K562 (cell line): ENCODE data around the gene C10orf71. TPM values are rescaled to one million over a fixed set of nuclear protein-coding genes. Genes with fewer than 3 reads are reported as not detected.

Source experiments
- ATAC-seq: fragments of 200-7000 bp; cut with Tn5 transposase; 3 replicates; pipeline ENCODE4 v1.9.1; 2020; ENCODE audit warnings: moderate library complexity
- BruUV-seq: library from RNA; stranded (reverse); fragments of 400-500 nt; replicated peaks from 2 replicates; lab custom pipeline; 2021; lab: Mats Ljungman, UMichigan
- CTCF ChIA-PET: fragments of 300-600 bp; formaldehyde crosslinking; extraction: SDS; loops from one replicate; lab custom pipeline; 2021; ENCODE audit warnings: low intra/inter-chr PET ratio; lab: Yijun Ruan, JAX
- POLR2A ChIA-PET: fragments of 300-600, 350-650 bp; sonication (Branson Sonifier 250); formaldehyde crosslinking; extraction: SDS; loops from one replicate; lab custom pipeline; 2021; ENCODE audit warnings: antibody characterized with exemption, inconsistent platforms; lab: Yijun Ruan, JAX
- DNase-seq, 4 experiments: peaks; one replicate each; pipeline versions ENCODE4 v3.0.0 to v3.0.0-alpha.2; 2011 to 2018; ENCODE audit warnings: low spot score in 3 of 4, mixed read lengths in 3 of 4; ENCODE audit errors: extremely low read depth in 1 of 4
- FAIRE-seq: peaks from 2 replicates; lab custom pipeline; 2011; peaks lifted over from hg19 to GRCh38; lab: Jason Lieb, UNC
- H2AFZ ChIP-seq: 2 replicates; pipeline ENCODE4 v1.6.0; 2011; ENCODE audit warnings: low read depth, low read length, control low read depth, inconsistent platforms
- H3K27ac ChIP-seq: fragments of 200-600 bp; 3 replicates; pipeline ENCODE4 v1.8.0; 2011; ENCODE audit warnings: low read depth, mild to moderate bottlenecking, control low read depth, inconsistent platforms, low read length, moderate library complexity, mixed read lengths; ENCODE audit errors: extremely low read depth
- H3K27me3 ChIP-seq, 2 experiments: fragments of 300-600 bp in 1 of 2; 2 replicates in 1 of 2; 3 replicates in 1 of 2; pipeline versions ENCODE4 v1.6.0 to v1.8.0; 2011; ENCODE audit warnings: inconsistent platforms in 2 of 2, low read length in 2 of 2, mild to moderate bottlenecking in 1 of 2, mixed read lengths in 1 of 2, moderate library complexity in 1 of 2; ENCODE audit not compliant: control insufficient read depth in 2 of 2, insufficient read depth in 2 of 2
- H3K36me3 ChIP-seq: fragments of 300-600 bp; 3 replicates; pipeline ENCODE4 v1.8.0; 2011; ENCODE audit warnings: mild to moderate bottlenecking, low read length, inconsistent platforms; ENCODE audit not compliant: control insufficient read depth, insufficient read depth
- H3K4me1 ChIP-seq, 2 experiments: fragments of 200-600 bp in 1 of 2; replicated peaks in 1 of 2; 2 replicates in 1 of 2; 3 replicates in 1 of 2; pipeline versions ENCODE4 v1.5.1 to v1.8.0; 2011; ENCODE audit warnings: inconsistent platforms in 2 of 2, low read length in 2 of 2, mild to moderate bottlenecking in 1 of 2, mixed read lengths in 1 of 2, moderate library complexity in 1 of 2; ENCODE audit not compliant: control insufficient read depth in 2 of 2, insufficient read depth in 2 of 2
- H3K4me2 ChIP-seq: 2 replicates; pipeline ENCODE4 v1.6.1; 2011; ENCODE audit warnings: low read length, control low read depth, inconsistent platforms, mixed read lengths; ENCODE audit not compliant: insufficient read depth
- H3K4me3 ChIP-seq: fragments of 200-600 bp; sonication (generic), shearing (Covaris generic); 2 replicates; pipeline ENCODE4 v1.5.1; 2016; ENCODE audit warnings: control low read depth, inconsistent platforms
- H3K79me2 ChIP-seq: fragments of 200-600 bp; 3 replicates; pipeline ENCODE4 v1.8.0; 2011; ENCODE audit warnings: low read length, inconsistent platforms; ENCODE audit not compliant: control insufficient read depth, insufficient read depth
- H3K9ac ChIP-seq, 2 experiments: 2 replicates each; pipeline versions ENCODE4 v1.6.0 to v1.6.1; 2011; ENCODE audit warnings: low read depth in 2 of 2, low read length in 2 of 2, control low read depth in 1 of 2, inconsistent platforms in 1 of 2, mild to moderate bottlenecking in 1 of 2, mixed read lengths in 1 of 2; ENCODE audit not compliant: insufficient read depth in 1 of 2
- H3K9me1 ChIP-seq: one replicate; pipeline ENCODE4 v1.6.0; 2011; ENCODE audit warnings: inconsistent platforms, mild to moderate bottlenecking, low read length, moderate library complexity; ENCODE audit not compliant: control insufficient read depth, insufficient read depth
- H3K9me3 ChIP-seq: replicated peaks from 2 replicates; pipeline ENCODE4 v1.5.1; 2011; ENCODE audit warnings: low read depth, low read length, inconsistent platforms; ENCODE audit not compliant: control insufficient read depth, insufficient read depth
- H4K20me1 ChIP-seq: replicated peaks from 2 replicates; pipeline ENCODE4 v1.6.1; 2011; ENCODE audit warnings: low read length, inconsistent platforms, mixed read lengths; ENCODE audit not compliant: control insufficient read depth, insufficient read depth
- CHCHD3 ChIP-seq: fragments of 250-450 bp; sonication (Bioruptor Pico); IDR thresholded peaks from 2 replicates; pipeline ENCODE4 v2.1.2; 2022; ENCODE audit warnings: mild to moderate bottlenecking
- FOXK1 ChIP-seq: sonication (generic); formaldehyde crosslinking; IDR thresholded peaks from 2 replicates; pipeline ENCODE4 v1.8.0; 2022; ENCODE audit warnings: missing genetic modification reagents, mild to moderate bottlenecking, borderline replicate concordance
- KLF6 ChIP-seq: fragments of 250-450 bp; sonication (Bioruptor Pico); IDR thresholded peaks from 2 replicates; pipeline ENCODE4 v1.4.0; 2020; ENCODE audit warnings: mild to moderate bottlenecking, moderate library complexity, borderline replicate concordance
- MEIS2 ChIP-seq: fragments of 450-650 bp; IDR thresholded peaks from 2 replicates; pipeline ENCODE4 v1.6.1; 2014; ENCODE audit warnings: mild to moderate bottlenecking; ENCODE audit not compliant: partially characterized antibody
- SIRT6 ChIP-seq: IDR thresholded peaks from one replicate; pipeline ENCODE4 v1.6.1; 2012; ENCODE audit warnings: low read depth, mild to moderate bottlenecking, control low read depth, inconsistent platforms, low read length, moderate library complexity
- SMAD3 ChIP-seq: fragments of 450-650 bp; formaldehyde crosslinking; conservative IDR thresholded peaks from 2 replicates; pipeline ENCODE4 v1.4.0; 2020; ENCODE audit warnings: mild to moderate bottlenecking
- SMARCA4 ChIP-seq: fragments of 450-650 bp; IDR thresholded peaks from 2 replicates; pipeline ENCODE4 v1.6.1; 2016
- THRAP3 ChIP-seq: fragments of 450-650 bp; IDR thresholded peaks from 2 replicates; pipeline ENCODE4 v1.6.1; 2016; ENCODE audit warnings: mild to moderate bottlenecking, inconsistent platforms, borderline replicate concordance
- ZNF124 ChIP-seq: sonication (generic); formaldehyde crosslinking; IDR thresholded peaks from 2 replicates; pipeline ENCODE4 v1.8.1; 2022; ENCODE audit warnings: missing genetic modification reagents
- WGBS: fragments of 100-300 bp; shearing (Covaris generic); methylation state at CpG from one replicate; pipeline ENCODE4 v1.1.6; 2016; ENCODE audit warnings: low coverage, mixed read lengths; ENCODE audit not compliant: insufficient coverage; ENCODE audit errors: missing lambda C conversion rate; 5-methylcytosine and 5-hydroxymethylcytosine counted together
- in situ Hi-C: fragments of 300-500 bp; cut with MboI; formaldehyde crosslinking; loops from 4 replicates; pipeline ENCODE4 v1.15.0; 2018; ENCODE audit warnings: inconsistent platforms, mixed read lengths
- intact Hi-C: fragments of 100-400 bp; cut with micrococcal nuclease; formaldehyde crosslinking; loops from 2 replicates; pipeline ENCODE4 v1.14.2; 2022
- polyA plus RNA-seq, 8 experiments: library from polyadenylated mRNA; depleted of rRNA in 4 of 8; stranded (reverse) in 5 of 8; unstranded in 3 of 8; fragments of >200 nt; fragmentation: Nextera tagmentation in 2 of 8; fragmentation: Illumina TruSeq in 1 of 8; extraction: Ambion mirVana in 2 of 8; extraction: Trizol in 1 of 8; gene quantifications; 2 replicates each; pipeline versions ENCODE4 v1.2.1 to v1.2.3, GENCODE V29; 2011 to 2014; ENCODE audit warnings: inconsistent platforms in 1 of 8, missing spikeins in 1 of 8
- total RNA-seq, 7 experiments: library from RNA; depleted of rRNA in 6 of 7; stranded (reverse); fragments of >200 nt in 6 of 7; fragmentation: Illumina TruSeq in 2 of 7; extraction: Trizol in 2 of 7; gene quantifications; 2 replicates each; pipeline versions ENCODE4 v1.2.1 to v1.2.3, GENCODE V29; 2011 to 2021; ENCODE audit warnings: low replicate concordance in 1 of 7

C10orf71 gene
- total and polyA plus RNA-seq, 9 of the 15 experiments (the other 6 are each of a cell fraction or from before 2014, with no cell fraction given) = 0.06 to 4.5 (median 1.3) TPM

DNA sequence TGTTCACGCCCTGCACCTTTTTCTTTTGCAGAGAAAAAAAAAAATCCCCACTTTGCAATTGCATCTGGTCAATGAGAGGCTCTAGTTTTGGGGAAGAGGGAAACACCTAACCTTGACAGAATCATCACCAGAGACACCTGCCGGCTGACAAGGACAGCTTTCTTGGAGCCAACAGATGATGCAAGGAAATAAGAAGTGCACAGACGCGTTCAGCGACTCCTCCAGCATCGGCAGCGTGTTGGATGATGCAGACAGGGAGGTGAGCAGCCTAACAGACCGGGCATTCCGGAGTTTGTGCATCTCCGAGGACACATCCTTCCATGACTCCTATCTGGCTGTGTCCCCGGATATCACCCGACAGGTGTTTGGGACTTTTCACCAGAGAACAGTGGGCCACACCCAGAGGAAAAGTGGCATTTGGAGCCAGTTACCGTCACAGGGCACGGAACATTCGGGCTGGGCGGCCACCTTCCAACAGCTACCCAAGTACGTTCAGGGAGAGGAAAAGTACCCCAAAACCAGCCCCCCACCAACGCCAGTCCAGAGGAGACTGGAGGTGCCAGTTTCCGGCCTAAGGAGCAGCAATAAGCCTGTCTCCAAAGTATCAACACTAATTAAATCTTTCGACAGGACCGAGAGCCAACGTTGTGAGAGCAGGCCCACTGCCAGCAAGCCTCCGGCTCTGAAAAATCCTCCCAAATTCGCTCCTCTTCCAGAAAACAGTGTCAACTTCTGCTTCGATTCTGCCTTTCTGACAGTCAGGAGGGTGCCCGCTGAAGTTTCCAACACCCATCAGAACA, 23.6 kb downstream of the C10orf71 start:
- H3K9me3 ChIP-seq = no peaks in the 10 kb centered on the region
- no peak for DNase-seq
- no peak for ATAC-seq
- in situ Hi-C loops (no loop called here), intact Hi-C loops (no loop called here)
- no peak overlapping the region for H3K27ac ChIP-seq
- no peaks in the 10 kb centered on the region; a peak in 1 of 5 replicates for H3K4me1 ChIP-seq
- FAIRE-seq = no peak
- H3K4me2 ChIP-seq = no peak overlapping the region
- H3K27me3 ChIP-seq = no peaks in the 10 kb centered on the region
- no peaks in the 10 kb centered on the region for H3K79me2 ChIP-seq
- H4K20me1 ChIP-seq = no peaks in the 10 kb centered on the region
- ChIA-PET CTCF (no interaction called here), POLR2A (interaction anchor here (1.7 kb wide), 1 partner anchor 21 kb away, joined by 7 read pairs; no protein-coding TSS in a partner anchor)
- 73% methylated on average over 26 of the region's 26 CpGs for WGBS
- no peak overlapping the region for H2AFZ ChIP-seq
- no peak overlapping the region; a peak in 1 of 4 replicates for H3K9ac ChIP-seq
- no peak overlapping the region for H3K4me3 ChIP-seq
- TF ChIP-seq FOXK1 (CRISPR knock-in tag) = no peak
- TF ChIP-seq SMARCA4 = no peak
- TF ChIP-seq ZNF124 (CRISPR knock-in tag) = no peak
- TF ChIP-seq KLF6 (CRISPR knock-in tag) = no peak
- TF ChIP-seq SMAD3 = no peak
- TF ChIP-seq MEIS2 = no peak
- no peak for TF ChIP-seq CHCHD3 (CRISPR knock-in tag)
- TF ChIP-seq THRAP3 = no peak
- TF ChIP-seq SIRT6 = no peak
- no peaks in the 10 kb centered on the region for H3K9me1 ChIP-seq
- no TSS peak for BruUV-seq
- peaks cover 25% of the 10 kb centered on the region; the same call in 2 of the 3 replicates for H3K36me3 ChIP-seq
